HG02678 (cell line): ENCODE measurements around the gene TREML4.
"Not testable (repeated sequence)": the region's sequence is repeated elsewhere in the genome, so short reads cannot be mapped to it uniquely, and the experiment has no call there.

Experiments
- ATAC-seq: cut with Tn5 transposase; IDR thresholded peaks from one replicate; pipeline ENCODE4 v1.9.1; 2021; ENCODE audit warnings: mild to moderate bottlenecking, moderate library complexity; ENCODE audit not compliant: unreplicated experiment

Gene TREML4, protein sequence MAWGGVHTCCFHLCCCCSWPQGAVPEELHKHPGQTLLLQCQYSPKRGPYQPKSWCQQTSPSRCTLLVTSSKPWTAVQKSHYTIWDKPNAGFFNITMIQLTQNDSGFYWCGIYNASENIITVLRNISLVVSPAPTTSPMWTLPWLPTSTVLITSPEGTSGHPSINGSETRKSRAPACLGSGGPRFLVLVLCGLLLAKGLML

DNA sequence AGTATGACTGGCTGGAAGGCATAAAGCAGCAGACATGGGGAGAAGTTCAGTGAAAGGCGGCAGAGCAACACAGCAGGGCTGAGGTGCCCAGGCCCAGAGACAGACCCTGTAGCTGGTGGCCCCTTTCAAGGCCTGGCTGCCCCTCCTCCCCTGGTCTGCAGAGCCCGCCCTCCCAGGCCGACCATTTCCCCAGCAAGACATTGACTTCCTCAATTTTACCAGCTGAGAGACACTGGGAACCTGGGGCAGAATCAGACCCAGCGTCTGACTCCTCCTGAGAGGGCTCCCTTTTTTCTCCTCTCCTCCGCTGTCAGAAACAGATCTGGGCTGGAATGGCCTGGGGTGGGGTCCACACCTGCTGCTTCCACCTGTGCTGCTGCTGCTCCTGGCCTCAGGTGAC, at the start of gene TREML4:
Gene TREML4, plus strand, starts transcription at position 254 of the 400 bp plus-strand sequence. Its CDS starts 79 bp downstream, at position 333.
- no peak for ATAC-seq

DNA sequence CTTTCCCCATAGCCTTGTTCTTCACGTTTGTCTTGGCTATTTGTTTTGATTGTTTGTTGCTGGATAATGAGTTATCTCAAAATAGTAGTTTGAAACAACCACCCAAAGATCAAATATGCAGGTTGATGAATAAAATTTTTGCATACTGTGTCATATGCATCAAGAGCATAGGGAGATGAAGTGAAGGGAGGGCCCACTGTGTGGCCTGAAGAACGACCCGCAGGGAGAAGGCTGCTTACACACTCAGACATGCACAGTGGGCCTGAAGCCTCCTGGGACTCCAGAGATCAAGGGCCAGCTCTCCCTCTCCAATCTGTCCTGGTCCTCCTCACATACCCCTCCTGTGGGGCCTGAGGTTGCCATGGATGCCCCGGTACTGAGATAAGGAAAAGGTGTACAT, 49.0 kb upstream of the TREML4 start:
- ATAC-seq, result no peak

DNA sequence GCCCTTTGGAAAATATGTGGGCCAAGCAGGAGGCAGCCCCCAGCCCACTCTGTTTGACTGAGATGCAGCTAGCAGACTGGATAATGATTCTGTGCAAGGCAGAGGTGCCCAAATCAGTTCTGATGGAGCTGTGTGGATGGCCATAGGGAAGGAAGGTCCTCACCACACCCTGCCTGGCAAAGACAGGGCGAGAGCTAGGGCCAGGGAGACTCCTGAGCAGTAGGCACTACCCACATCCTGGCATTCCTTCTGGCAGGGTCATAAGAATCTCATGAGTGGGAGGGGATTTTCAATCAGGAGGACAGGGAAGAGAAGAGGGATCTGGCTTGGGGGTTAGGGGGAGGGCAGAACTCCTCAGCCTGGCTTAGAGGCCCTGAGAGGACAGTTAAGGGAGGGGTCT, 46.6 kb upstream of the TREML4 start:
- no peak for ATAC-seq

DNA sequence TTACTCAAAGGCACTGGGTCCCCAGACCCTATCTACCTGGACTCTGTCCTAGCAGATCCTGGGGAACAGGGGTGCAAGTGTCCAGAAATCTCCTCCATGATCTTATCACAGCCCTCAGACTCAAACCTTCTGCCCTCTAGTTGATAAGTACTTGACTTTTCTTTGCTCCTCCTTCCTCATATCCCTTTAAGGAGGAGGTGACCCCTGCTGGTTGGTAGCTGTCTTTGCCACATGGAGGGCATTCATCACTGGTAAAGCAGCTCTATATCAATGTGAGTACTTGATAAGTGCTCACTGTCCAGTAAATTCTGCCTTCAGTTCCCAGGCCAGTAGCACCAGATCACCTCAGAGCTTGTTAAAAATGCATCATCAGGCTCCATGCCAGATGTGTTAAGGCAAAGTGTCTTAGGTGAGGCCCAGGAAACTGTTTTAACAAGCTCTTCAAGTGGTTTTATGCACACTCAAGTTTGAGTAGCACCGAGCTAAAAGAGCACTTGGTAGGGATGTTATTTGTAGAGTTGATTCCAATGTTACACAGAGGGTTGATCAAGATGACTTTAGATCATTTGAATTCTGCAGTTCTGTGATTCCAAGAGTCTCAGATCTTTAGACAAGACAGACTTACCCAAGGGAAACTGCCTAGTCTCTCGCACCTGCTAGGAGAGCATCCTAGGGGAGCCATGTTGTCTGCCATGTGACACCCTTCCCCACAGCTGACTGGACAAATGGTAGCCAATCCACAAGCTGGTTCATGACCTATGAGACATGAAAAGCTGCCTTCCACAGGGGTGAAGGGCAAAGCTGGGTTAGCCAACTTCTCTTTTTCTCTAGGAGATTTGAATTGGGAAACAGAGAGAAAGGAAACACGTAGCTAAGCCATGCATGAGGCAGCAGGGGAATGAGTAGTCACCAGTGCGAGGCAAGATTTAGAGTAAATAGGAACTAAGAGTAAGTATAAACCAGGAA, 45.8 kb upstream of the TREML4 start:
- ATAC-seq, result peak; percentile 56

DNA sequence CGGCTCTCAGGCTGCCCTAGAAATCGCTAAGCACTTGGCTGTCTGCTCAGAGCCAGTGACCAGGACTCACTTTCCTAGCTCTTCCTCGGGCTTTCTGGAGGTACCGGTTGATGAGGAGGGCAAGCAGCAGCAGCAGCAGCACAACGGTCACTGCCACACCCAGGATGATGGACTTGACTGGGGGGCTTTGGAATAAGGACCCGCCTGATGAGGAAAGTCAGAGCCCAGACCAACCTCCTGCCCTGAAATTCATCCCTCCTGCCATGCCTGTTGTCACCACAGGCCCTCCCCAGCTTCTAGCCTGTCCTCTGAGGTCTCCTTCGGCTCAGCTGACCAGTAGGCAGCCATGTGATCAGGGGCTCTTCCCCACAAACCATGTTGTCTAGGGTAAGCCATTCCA, 43.4 kb upstream of the TREML4 start:
- ATAC-seq, result no peak

DNA sequence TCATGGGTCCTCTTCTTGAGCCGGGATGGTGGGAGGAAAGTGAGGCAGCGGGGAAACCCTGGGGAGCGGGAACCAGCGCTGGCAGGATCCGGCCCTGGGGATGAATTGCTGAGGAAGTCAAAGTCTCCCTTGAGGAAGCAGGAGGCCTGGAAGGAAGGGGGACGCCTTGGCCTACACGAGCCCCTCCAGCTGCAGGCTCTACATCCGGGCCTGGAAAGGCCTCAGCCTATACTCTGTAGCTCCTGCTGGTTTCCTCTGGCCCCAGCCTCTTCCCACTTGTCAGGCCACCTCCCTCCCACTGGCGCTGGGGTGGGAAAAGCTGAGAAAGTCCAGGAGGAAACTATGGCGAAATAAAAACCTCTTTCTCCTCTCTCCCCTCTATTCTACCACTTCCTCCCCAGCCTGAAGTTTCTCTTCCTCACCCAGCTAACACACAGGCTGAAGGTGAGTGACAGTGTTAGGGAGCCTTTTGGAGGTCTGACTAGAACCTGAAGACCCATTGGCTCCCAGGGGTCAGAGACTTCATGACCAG, 42.1 kb upstream of the TREML4 start:
- ATAC-seq, result no peak

DNA sequence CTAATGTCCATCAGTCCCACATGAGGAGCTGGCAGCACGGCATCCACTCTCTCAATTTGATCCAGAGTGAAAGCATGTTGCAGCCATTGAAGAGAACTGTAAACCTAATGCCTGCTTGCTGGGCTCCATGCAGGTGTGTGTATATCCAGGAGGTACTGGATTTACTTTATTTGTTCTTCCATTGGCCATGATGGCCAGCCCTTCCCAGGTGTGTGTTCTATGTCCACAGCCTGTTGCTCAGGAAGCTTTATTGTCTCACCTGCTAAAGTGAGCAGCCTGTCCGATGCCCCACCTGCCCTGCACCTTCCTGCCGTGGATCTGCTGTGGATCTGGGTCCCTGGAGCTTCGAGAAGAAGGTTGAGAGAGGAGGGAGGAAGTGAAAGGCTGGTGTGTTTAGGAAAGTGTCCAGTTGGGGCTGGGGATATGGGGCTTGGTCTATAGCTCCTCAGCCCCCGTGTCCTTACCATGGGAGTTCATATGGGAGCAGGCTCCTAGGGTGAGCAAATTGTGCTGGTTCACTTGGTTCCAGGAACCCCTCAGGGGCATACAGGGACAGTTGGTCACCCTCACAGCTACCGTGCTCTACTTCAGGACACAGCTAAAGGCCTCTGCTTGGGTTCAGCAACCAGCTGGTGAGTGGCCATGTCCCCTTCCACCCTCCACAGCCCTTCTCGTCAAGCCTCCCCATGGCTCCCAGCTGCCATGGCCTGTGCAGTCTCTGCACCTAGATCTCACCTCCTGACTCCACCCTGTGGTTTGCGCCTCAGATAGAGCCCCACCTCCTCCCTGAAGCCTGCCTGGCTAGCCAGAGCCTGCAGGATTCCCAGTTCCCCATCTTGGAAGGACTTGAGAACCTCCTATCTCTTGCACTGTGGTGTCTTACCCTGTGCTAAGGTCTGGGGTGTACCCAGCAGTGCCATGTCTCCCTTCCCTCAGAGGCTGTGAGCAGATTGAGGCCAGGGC, 39.9 kb upstream of the TREML4 start:
- no peak for ATAC-seq

DNA sequence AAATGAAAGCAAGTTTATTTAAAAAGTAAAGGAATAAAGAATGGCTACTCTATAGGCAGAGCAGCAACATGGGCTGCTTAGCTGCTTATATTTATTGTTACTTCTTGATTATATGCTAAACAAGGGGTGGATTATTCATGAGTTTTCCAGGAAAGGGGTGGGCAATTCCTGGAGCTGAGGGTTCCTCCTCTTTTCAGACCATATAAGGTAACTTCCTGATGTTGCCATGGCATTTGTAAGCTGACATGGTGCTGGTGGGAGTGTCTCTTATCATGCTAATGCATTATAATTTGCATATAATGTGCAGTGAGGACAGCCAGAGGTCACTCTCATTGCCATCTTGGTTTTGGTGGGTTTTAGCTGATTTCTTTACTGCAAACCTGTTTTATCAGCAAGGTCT, 39.1 kb upstream of the TREML4 start:
- not testable (repeated sequence) for ATAC-seq

DNA sequence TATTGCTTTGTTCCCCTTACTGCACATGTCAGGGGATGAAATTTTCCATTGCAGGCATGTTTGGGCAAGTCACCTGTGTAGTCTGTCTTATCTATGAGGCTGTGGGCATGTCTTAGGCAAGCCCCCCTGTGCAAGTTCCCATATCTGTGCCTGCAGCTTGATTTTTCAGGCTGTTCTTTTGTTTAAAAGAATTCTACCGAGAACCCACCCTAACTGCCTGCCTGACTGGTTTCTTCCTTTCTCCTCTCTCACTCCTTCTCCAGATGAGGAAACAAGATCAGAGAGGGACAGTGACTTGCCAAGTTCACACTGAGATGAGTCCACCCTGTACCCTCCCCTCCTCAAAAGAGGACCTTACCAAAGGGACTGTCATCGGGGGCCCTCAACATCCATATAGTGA, 38.2 kb upstream of the TREML4 start:
- no peak for ATAC-seq

DNA sequence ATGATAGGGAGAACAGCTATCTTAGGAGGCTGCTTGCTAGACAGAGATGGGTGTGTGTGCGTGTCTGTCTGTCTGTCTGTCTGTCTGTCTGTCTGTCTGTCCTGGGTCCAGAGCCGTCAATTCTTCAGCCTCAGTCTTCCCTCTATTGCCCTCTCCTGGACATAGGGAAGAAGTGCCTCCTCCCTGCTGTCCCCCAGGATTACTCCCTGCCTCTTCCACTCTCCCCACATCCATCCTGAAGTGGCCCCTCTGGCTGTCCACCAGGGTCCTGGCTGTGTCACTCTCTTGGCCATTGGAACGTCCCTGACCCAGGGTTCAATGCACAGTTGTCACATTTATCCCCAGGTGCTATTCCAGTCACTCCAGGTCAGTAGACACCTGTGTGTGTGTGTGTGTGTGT, 37.4 kb upstream of the TREML4 start:
- ATAC-seq, result no peak

DNA sequence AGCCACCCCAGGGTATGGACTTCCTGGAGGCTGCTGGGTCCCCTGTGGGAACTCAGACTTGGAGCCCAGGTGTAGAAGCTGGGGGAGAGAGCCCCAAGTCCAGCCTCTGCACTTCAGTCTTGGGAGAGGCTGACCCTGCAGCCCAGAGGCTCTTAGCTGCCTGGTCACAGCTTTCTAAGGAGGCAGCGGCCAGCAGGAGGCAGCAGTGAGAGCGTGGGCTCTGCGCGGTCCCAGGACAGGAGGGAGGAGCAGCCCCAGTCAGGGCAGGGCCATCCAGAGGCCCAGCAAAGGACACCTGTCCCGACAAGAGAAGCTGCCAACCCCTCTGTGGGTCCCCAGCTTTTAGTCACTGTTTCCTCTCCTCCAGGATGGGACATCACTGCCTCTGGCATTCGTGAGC, 36.6 kb upstream of the TREML4 start:
- ATAC-seq, result no peak

DNA sequence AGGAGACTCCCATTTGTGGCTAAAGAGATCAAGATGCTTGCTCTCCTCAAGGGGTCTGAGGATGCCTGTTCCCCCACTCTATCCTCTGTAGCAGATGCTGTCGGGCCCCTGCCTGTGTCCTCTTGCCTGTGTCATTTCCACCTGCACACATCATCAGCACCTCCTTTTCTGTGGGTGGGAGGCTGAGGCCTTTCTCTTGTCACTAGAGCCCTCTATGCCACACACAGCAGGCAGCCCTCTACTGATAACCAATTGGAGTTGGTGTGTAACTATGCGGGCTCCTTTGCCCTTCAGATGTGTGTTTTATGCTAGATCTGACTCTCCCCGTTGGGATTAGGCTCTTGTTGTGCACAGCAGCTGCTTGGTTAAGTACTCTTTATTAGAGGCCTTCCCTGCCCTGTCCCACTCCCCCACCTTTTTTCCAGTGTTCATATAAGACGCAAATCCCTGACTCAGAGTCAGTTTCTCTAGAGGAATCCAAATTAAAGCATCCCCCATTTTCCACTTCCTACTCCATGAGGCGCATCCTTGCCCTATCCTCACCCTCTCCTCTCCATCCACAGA, 34.9 kb upstream of the TREML4 start:
- no peak for ATAC-seq

DNA sequence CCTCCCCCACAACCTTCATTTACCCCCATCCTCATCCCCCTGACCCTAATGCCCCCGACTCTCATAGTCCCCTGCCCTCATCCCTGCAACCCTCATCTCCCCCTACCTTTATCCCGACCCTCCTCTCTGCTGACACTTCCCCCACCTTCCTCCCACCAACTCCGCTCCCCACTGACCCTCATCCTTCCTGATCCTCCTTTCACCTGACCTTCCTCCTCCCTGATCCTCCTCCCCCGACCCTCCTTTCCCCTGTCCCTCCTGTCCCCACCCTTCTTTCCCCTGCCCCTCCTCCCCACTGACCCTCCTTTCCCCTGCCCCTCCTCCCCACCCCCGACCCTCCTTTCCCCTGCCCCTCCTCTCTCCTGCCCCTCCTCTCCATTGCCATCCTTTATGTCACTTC, 34.3 kb upstream of the TREML4 start:
- ATAC-seq, result no peak

DNA sequence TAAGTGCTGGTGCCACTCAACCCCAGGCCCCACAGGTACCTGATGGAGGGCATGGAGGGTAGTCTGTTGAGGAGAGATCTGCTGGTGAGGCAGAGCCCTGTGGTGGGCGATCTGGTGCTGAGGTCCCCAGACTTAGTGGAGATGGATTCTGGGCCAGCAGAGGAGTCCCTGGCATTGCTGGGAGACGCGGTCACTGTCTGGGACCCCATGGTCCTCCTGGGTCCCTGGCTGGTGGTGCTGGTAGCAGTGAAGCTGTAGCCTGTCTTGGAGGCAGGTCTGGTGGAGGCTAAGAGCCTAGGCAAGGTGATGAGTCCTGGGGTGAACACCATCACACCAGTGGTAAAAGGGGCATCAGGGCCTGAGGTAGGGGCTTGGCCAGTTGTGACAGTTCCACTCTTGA, 33.8 kb upstream of the TREML4 start:
- no peak for ATAC-seq

DNA sequence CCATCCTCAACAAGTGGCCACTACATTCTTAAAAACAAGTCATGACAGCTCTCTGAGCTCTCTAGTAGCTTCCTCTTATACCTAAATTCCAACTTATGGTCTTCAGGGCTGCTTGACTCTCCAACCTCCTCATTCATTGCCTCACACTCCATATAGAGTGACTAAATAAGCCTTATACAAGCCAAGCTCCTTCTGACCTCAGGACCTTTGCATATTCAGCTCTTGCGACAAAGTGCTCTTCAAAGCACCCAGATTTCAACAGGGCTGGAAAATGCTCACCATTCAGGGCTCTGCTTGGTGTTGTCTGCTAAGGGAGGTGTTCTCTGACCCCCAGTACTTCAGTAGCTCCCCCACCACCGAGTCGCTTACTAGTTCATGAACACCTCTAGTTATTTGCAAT, 30.9 kb upstream of the TREML4 start:
- no peak for ATAC-seq

DNA sequence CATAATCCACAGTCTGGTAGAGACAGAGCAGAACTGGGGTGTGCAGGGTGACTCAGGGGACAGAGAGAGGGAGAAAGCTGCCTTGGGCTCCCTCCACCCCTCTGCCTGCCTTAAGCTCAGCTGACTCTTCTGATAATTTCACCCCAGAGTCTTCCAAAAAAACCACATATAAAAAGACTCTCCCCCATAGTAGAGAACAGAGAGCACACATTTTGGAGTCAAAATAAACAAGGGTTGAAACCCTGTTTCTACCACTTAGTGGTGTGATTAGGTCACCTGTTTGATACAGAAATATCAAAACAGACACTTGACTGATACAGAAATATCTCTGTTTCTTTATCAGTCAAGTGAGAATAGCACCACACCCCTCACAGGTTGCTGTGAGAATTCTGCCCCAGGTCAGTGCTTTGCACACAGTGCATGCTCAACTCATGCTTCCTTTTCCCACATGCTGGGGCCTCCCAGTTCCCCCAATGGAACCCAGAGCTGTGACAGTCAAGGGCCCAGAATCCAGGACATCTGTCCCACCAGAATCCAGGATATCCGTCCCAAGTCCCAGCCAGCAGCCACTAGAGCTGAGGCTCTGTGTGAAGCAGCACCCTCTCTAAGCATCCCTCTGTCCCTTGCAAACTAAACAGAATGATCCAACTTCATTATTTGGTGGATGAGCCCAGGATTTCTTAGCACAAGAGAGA, 28.4 kb upstream of the TREML4 start:
- no peak for ATAC-seq

DNA sequence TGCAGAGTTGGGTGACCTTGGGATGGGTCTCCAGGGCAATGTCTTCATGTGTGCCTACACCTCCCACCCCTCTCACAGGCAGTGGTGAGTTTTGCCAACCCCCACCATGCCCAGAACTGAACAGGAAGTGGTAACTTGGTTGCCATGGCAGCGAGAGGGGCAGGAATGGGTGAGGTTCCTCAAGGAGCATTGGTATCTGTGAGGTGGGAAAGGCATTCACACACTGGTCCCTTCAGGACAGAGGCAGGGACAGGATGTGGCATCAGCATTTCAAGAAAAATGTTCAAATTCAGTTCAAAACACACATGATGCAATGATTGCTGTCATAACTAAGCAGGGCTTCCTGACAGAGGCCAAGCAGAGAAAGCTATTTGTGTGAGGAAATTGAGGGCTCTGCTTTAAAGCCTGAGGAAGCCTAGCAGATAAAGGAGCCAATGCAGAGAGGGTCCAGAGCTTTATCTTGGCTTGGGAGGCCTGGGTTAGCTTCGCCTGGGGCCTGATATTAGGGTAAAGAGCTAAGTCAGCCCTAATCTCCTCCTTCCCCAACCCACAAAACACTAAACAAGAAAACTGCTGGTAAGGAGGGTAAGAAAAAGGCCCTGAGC, 27.8 kb upstream of the TREML4 start:
- peak; percentile 35 for ATAC-seq

DNA sequence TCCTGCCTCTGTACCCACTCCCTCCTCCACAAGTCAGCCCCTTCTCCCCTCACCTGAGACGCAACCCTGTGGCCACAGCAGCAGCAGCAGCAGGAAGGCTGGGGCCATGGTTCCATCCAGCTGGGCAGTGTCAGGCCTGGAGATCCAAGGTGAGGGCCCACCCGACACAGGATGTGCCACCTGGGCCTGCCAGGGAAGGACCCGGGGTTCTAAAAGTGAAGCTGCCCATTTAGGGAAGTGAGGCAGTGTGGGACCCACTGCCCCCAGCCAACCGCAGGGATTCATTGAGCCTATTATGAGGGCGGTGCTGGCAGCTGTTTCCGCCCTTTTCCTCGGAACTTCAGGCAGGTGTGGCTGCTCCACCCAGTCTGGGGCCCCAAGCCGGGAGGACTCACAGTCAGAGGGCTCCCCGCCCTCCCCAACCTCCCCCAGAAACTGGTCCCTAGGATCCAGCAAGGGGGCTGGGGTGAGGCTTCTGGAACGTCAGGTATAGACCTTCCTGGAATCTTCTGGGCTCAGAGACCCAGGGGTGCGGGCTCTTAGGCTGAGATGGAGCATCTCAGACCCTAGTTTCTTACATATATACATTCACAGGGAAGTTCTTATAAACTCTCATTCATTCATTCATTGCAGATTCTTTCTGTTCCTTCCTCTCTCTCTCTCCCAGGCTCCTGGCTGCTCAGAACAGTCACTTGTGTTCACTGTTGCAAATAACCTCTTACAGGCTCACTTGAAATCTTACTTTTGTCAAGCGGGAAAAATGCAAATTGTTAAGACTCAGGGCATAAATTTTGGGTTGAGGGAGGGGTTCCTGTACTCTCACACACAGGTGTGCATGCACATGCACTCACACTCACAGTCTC, 27.0 kb upstream of the TREML4 start, which contains the start of gene TREML2:
Gene TREML2, minus strand, starts transcription at position 249 of the 863 bp plus-strand sequence. Its CDS starts 141 bp downstream, at position 108.
- peak; percentile 44 for ATAC-seq
